Ishikawa (cell line): ENCODE results near the gene CRTC1.

Source experiments
- CEBPB ChIP-seq: IDR thresholded peaks from 2 replicates; pipeline ENCODE4 v1.6.1; 2012
- REST ChIP-seq: IDR thresholded peaks from 2 replicates; pipeline ENCODE4 v1.6.1; 2012; ENCODE audit warnings: low read depth, mild to moderate bottlenecking

- TF ChIP-seq REST (no peak), CEBPB (no peak)
These were observed 24.0 kb upstream of the CRTC1 start for GRCh38 chr19:18659281-18660050.
